ENCODE data around the gene DAPK2. TPM values are rescaled to one million over a fixed set of nuclear protein-coding genes. Genes with fewer than 3 reads are reported as not detected.
A peak's percentile ranks its signal among the peaks of the same experiment; 100 is the strongest.

The DAPK2 gene
- total RNA-seq, 4 donors from 2014 or later: 28.5 to 70.8 (median 52.7) TPM

- intact Hi-C loops (cut with DNase I; ENCODE audit: low total_unique reads) (no loop called here), in situ Hi-C loops (cut with MboI; ENCODE audit: low sequenced_read_pairs in 4 of 4) (no loop called here)
- H3K9me3 ChIP-seq: no peaks in the 10 kb centered on the region
- DNase-seq (peak in 1 of 2 donors; percentile 52), ATAC-seq (peak; percentile 14 to 55)
- H3K4me3 ChIP-seq: no peak overlapping the region
- H3K36me3 ChIP-seq: no peaks in the 10 kb centered on the region
- TF ChIP-seq POLR2A (IDR thresholded peaks at IDR 0.05): no peak
- no peak for TF ChIP-seq CTCF (IDR thresholded peaks at IDR 0.05 in 4 of 5, conservative IDR thresholded peaks at IDR 0.05 in 1 of 5)
- peak overlapping the region; percentile 93 to 96 (median 94) for H3K27ac ChIP-seq
- peaks cover 66 to 81% of the 10 kb centered on the region in 2 donors for H3K4me1 ChIP-seq
- H3K27me3 ChIP-seq: no peaks in the 10 kb centered on the region
Measured at GRCh38 chr15:63979262-63979793, 67.0 kb downstream of the DAPK2 start.

- in situ Hi-C loops (cut with MboI; ENCODE audit: low sequenced_read_pairs in 4 of 4) (no loop called here), intact Hi-C loops (cut with DNase I; ENCODE audit: low total_unique reads) (no loop called here)
- Histone ChIP-seq H3K36me3 (no peaks in the 10 kb centered on the region), H3K27ac (peak overlapping the region; percentile 93 to 96 (median 94)), H3K9me3 (no peaks in the 10 kb centered on the region), H3K4me1 (peaks cover 66 to 82% of the 10 kb centered on the region in 2 donors), H3K27me3 (no peaks in the 10 kb centered on the region), H3K4me3 (no peak overlapping the region)
- TF ChIP-seq CTCF (IDR thresholded peaks at IDR 0.05 in 4 of 5, conservative IDR thresholded peaks at IDR 0.05 in 1 of 5) (no peak), POLR2A (IDR thresholded peaks at IDR 0.05) (no peak)
- ATAC-seq (peak; percentile 26 to 75), DNase-seq (peak in 1 of 2 donors; percentile 74)
Measured at GRCh38 chr15:63978511-63979261, 67.6 kb downstream of the DAPK2 start.

- in situ Hi-C loops (cut with MboI; ENCODE audit: low sequenced_read_pairs in 4 of 4): no loop called here
- intact Hi-C loops (cut with DNase I; ENCODE audit: low total_unique reads): no loop called here
- Histone ChIP-seq H3K27me3 (no peaks in the 10 kb centered on the region), H3K9me3 (no peaks in the 10 kb centered on the region), H3K36me3 (no peaks in the 10 kb centered on the region), H3K4me1 (peaks cover 68 to 82% of the 10 kb centered on the region in 2 donors), H3K27ac (peak overlapping the region; percentile 93 to 96 (median 94)), H3K4me3 (no peak overlapping the region)
- no peak for TF ChIP-seq POLR2A (IDR thresholded peaks at IDR 0.05)
- no peak for TF ChIP-seq CTCF (IDR thresholded peaks at IDR 0.05 in 4 of 5, conservative IDR thresholded peaks at IDR 0.05 in 1 of 5)
- ATAC-seq (no peak), DNase-seq (no peak)
Measured at GRCh38 chr15:63977119-63977518, 69.2 kb downstream of the DAPK2 start.

GRCh38 chr15:63974021-63974420 lies 72.3 kb downstream of the DAPK2 start:
- H3K4me3 ChIP-seq: no peak overlapping the region
- no peaks in the 10 kb centered on the region for H3K36me3 ChIP-seq
- H3K27ac ChIP-seq: peak overlapping the region; percentile 87 to 93 (median 91)
- in situ Hi-C loops (cut with MboI; ENCODE audit: low sequenced_read_pairs in 4 of 4): no loop called here
- H3K9me3 ChIP-seq: no peaks in the 10 kb centered on the region
- peaks cover 75 to 87% of the 10 kb centered on the region in 2 donors for H3K4me1 ChIP-seq
- TF ChIP-seq CTCF (IDR thresholded peaks at IDR 0.05 in 4 of 5, conservative IDR thresholded peaks at IDR 0.05 in 1 of 5) (no peak), POLR2A (IDR thresholded peaks at IDR 0.05) (no peak)
- DNase-seq (no peak), ATAC-seq (no peak)
- intact Hi-C loops (cut with DNase I; ENCODE audit: low total_unique reads): no loop called here
- no peaks in the 10 kb centered on the region for H3K27me3 ChIP-seq
